Right atrium auricular region (tissue), 2 donors: ENCODE results near the gene CD27. TPM values are rescaled to one million over a fixed set of nuclear protein-coding genes. Genes with fewer than 3 reads are reported as not detected.

Experiments used
- DNase-seq: peaks from one replicate; pipeline ENCODE4 v3.0.0-alpha.2; 2019; ENCODE audit warnings: low spot score
- H3K27ac ChIP-seq, 2 donors: fragments of 200-600 bp; sonication (generic); 1 replicate in 1 of 2; 2 replicates in 1 of 2; pipeline ENCODE4 v1.5.1; 2016 to 2019
- H3K27me3 ChIP-seq, 2 donors: fragments of 200-600 bp; sonication (generic); one replicate each; pipeline versions ENCODE4 v1.5.1 to v1.6.0; 2017 to 2019
- H3K36me3 ChIP-seq: fragments of 200-600 bp; sonication (generic); one replicate; pipeline ENCODE4 v1.5.1; 2016
- H3K4me1 ChIP-seq, 2 donors: fragments of 200-600 bp; sonication (generic); one replicate each; pipeline versions ENCODE4 v1.5.1 to v1.6.0; 2017 to 2019
- H3K4me3 ChIP-seq, 2 donors: fragments of 200-600 bp; sonication (generic); 1 replicate in 1 of 2; 2 replicates in 1 of 2; pipeline ENCODE4 v1.5.1; 2017 to 2019; ENCODE audit warnings: mild to moderate bottlenecking in 1 of 2, moderate library complexity in 1 of 2
- H3K9me3 ChIP-seq, 2 donors: fragments of 200-600 bp; sonication (generic); one replicate each; pipeline ENCODE4 v1.5.1; 2019
- total RNA-seq, 2 donors: library from RNA; depleted of rRNA; stranded (reverse); fragments of >200 nt; gene quantifications; one replicate each; pipeline ENCODE4 v1.1.0, GENCODE V29; 2016
- TF ChIP-seq, protein P1 (sequence below), 2 donors: fragments of 200-600 bp; sonication (generic); IDR thresholded peaks; one replicate each; pipeline ENCODE4 v1.5.1; 2019; ENCODE audit warnings: antibody characterized with exemption in 2 of 2

Gene CD27
- total RNA-seq, result 1 to 10 TPM in 1 of 2 donors, not detected in 1; 1.1 TPM

GRCh38 chr12:6444704-6445688 is at the start of gene CD27:
Gene CD27 (plus strand): TSS chr12:6444955. CDS start chr12:6445096, 141 bp downstream.
- no peak within 1 kb of the TSS for H3K27ac ChIP-seq
- no peak within 1 kb of the TSS for H3K4me3 ChIP-seq

GRCh38 chr12:6396031-6396430 is 48.7 kb upstream of the CD27 start:
- Histone ChIP-seq H3K27ac (no peak overlapping the region), H3K27me3 (no peaks in the 10 kb centered on the region), H3K4me1 (peaks cover 0 to 19% of the 10 kb centered on the region in 2 donors), H3K9me3 (no peaks in the 10 kb centered on the region), H3K4me3 (no peak overlapping the region), H3K36me3 (peaks cover 3% of the 10 kb centered on the region)
- TF ChIP-seq, protein P1, sequence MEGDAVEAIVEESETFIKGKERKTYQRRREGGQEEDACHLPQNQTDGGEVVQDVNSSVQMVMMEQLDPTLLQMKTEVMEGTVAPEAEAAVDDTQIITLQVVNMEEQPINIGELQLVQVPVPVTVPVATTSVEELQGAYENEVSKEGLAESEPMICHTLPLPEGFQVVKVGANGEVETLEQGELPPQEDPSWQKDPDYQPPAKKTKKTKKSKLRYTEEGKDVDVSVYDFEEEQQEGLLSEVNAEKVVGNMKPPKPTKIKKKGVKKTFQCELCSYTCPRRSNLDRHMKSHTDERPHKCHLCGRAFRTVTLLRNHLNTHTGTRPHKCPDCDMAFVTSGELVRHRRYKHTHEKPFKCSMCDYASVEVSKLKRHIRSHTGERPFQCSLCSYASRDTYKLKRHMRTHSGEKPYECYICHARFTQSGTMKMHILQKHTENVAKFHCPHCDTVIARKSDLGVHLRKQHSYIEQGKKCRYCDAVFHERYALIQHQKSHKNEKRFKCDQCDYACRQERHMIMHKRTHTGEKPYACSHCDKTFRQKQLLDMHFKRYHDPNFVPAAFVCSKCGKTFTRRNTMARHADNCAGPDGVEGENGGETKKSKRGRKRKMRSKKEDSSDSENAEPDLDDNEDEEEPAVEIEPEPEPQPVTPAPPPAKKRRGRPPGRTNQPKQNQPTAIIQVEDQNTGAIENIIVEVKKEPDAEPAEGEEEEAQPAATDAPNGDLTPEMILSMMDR (IDR thresholded peaks at IDR 0.05), result no peak
- no peak for DNase-seq

More at GRCh38 chr12:6444704-6445688, at the start of gene CD27:
- Histone ChIP-seq H3K36me3 (no peaks in the 10 kb centered on the region), H3K4me1 (peaks cover 0 to 2% of the 10 kb centered on the region in 2 donors), H3K27me3 (no peaks in the 10 kb centered on the region), H3K9me3 (no peaks in the 10 kb centered on the region)
- TF ChIP-seq, protein P1 (IDR thresholded peaks at IDR 0.05), result no peak
- DNase-seq, result no peak

DNA sequence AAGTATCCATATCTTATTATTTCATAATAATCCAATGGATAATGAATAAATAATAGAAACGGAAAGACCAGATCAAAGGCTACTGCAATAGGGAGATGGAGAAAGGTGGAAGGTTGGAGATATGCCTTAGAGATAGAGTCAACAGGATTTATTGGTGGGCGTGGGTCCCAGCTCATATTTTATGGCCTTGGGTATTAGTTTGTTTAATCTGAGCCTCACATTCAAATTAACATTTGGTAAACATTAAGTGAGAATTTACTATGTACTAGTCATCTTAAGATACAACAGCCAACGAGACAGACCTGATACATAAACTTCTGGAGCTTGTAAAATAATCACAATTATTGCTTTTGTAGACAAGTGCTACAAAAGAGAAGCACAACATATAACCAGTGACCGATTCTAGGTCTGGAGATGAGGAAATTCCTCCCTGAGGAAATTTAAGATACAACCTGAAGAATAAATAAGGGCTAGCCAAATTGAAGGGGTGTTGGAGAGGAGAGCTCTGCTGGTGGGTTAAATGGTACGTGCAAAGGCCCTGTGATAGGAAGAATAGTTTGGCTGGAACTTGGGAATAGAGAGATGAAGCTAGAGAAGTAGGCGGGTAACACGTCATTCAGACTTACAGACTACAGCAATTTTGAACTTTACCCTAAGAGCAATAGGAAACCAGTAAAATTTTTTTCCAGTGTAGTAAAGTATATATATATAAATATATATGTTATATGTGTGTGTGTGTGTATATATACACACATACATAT is 44.7 kb upstream of the CD27 start:
- H3K27ac ChIP-seq, result no peak overlapping the region
- no peaks in the 10 kb centered on the region for H3K9me3 ChIP-seq
- H3K4me1 ChIP-seq, result no peaks in the 10 kb centered on the region
- DNase-seq, result no peak
- H3K36me3 ChIP-seq, result no peaks in the 10 kb centered on the region
- TF ChIP-seq, protein P1 (IDR thresholded peaks at IDR 0.05), result no peak
- no peak overlapping the region for H3K4me3 ChIP-seq
- no peaks in the 10 kb centered on the region for H3K27me3 ChIP-seq

DNA sequence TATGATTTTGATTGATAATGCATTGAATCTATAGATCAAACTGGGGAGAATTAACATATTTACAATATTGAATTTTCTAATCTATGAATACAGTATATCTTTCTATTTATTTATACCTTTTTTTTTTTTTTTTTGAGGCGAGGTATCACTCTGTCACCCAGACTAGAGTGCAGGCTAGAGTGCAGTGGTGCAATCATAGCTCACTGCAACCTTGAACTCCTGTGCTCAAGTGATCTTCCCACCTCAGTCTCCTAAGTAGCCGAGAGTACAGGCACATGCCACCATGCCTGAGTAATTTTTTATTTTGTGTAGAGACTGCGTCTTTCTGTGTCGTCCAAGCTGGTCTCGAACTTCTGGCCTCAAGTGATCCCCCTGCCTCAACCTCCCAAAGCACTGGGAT is 40.4 kb upstream of the CD27 start:
- Histone ChIP-seq H3K4me3 (no peak overlapping the region), H3K27me3 (no peaks in the 10 kb centered on the region), H3K27ac (no peak overlapping the region), H3K36me3 (no peaks in the 10 kb centered on the region), H3K4me1 (no peaks in the 10 kb centered on the region), H3K9me3 (no peaks in the 10 kb centered on the region)
- DNase-seq, result no peak
- TF ChIP-seq, protein P1 (IDR thresholded peaks at IDR 0.05), result no peak

DNA sequence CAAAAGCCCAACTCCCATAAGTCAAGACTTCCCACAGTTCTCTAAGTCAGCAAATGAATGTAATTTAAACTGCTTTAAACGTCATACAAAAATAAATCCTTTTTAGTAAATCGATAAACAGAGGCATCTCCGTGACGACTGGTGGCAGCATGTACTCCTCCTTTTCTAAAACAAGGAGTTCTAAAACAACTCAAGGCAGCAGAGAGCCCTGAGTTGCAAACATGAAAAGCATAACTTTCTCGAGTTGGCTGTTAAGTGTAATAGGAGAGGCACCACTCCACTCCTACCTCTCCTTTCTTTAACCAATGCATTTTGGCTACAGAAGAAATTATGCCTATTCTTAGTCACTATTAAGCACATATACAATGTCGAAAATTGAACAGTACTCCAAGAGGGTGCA is 38.8 kb upstream of the CD27 start:
- TF ChIP-seq, protein P1 (IDR thresholded peaks at IDR 0.05), result no peak
- DNase-seq, result no peak
- Histone ChIP-seq H3K4me3 (no peak overlapping the region), H3K9me3 (no peaks in the 10 kb centered on the region), H3K27ac (no peak overlapping the region), H3K36me3 (no peaks in the 10 kb centered on the region), H3K27me3 (no peaks in the 10 kb centered on the region), H3K4me1 (no peaks in the 10 kb centered on the region)
